Endothelial cell of umbilical vein (primary cell): ENCODE results near the gene SH3D21. TPM values are rescaled to one million over a fixed set of nuclear protein-coding genes. Genes with fewer than 3 reads are reported as not detected.

ENCODE experiments used
- BruUV-seq: library from RNA; stranded (reverse); fragments of 400-500 nt; replicated peaks from 2 replicates; lab custom pipeline; 2021; lab: Mats Ljungman, UMichigan
- CTCF ChIA-PET: fragments of 300-600, 350-600 bp; sonication (Branson Sonifier 250); formaldehyde crosslinking; loops from one replicate; lab custom pipeline; 2021; ENCODE audit warnings: antibody characterized with exemption, inconsistent platforms; lab: Charles Lee
- POLR2A ChIA-PET: fragments of 300-600, 350-600 bp; sonication (Branson Sonifier 250); formaldehyde crosslinking; loops from one replicate; lab custom pipeline; 2021; ENCODE audit warnings: antibody characterized with exemption, inconsistent platforms; lab: Charles Lee
- DNase-seq: peaks from one replicate; pipeline ENCODE4 v3.0.0-alpha.2; 2011; ENCODE audit warnings: low read depth, low spot score
- FAIRE-seq: peaks from 2 replicates; lab custom pipeline; 2011; peaks lifted over from hg19 to GRCh38; lab: Jason Lieb, UNC
- H2AFZ ChIP-seq: 2 replicates; pipeline ENCODE4 v1.6.0; 2012; ENCODE audit warnings: low read depth, low read length, control low read depth, inconsistent platforms
- H3K27ac ChIP-seq: 2 replicates; pipeline ENCODE4 v1.5.1; 2011; ENCODE audit warnings: low read depth, mild to moderate bottlenecking, control low read depth, low read length, moderate library complexity; ENCODE audit not compliant: insufficient read depth
- H3K27me3 ChIP-seq, 2 experiments: 2 replicates each; pipeline versions ENCODE4 v1.6.0 to v1.6.1; 2011; ENCODE audit warnings: low read length in 2 of 2, mixed read lengths in 1 of 2; ENCODE audit not compliant: control insufficient read depth in 2 of 2, insufficient read depth in 2 of 2
- H3K36me3 ChIP-seq, 2 experiments: 2 replicates in 1 of 2; 3 replicates in 1 of 2; pipeline ENCODE4 v1.5.1; 2011; ENCODE audit warnings: low read length in 2 of 2, mild to moderate bottlenecking in 1 of 2, moderate library complexity in 1 of 2; ENCODE audit not compliant: control insufficient read depth in 2 of 2, insufficient read depth in 2 of 2; ENCODE audit errors: extremely low read depth in 1 of 2
- H3K4me1 ChIP-seq: 3 replicates; pipeline ENCODE4 v1.5.1; 2011; ENCODE audit warnings: mild to moderate bottlenecking, low read length; ENCODE audit not compliant: control insufficient read depth, insufficient read depth; ENCODE audit errors: extremely low read depth
- H3K4me2 ChIP-seq: 2 replicates; pipeline ENCODE4 v1.6.1; 2011; ENCODE audit warnings: low read length, control low read depth, mixed read lengths; ENCODE audit not compliant: insufficient read depth
- H3K4me3 ChIP-seq, 3 experiments: fragments of 200-600 bp in 1 of 3; sonication (generic), shearing (Covaris generic) in 1 of 3; replicated peaks in 1 of 3; 2 replicates each; pipeline ENCODE4 v1.5.1; 2011 to 2016; ENCODE audit warnings: control low read depth in 3 of 3, low read length in 3 of 3, mild to moderate bottlenecking in 2 of 3, inconsistent platforms in 1 of 3, low read depth in 1 of 3, moderate library complexity in 1 of 3; ENCODE audit not compliant: insufficient read depth in 1 of 3
- H3K79me2 ChIP-seq: 2 replicates; pipeline ENCODE4 v1.6.0; 2012; ENCODE audit warnings: low read length, inconsistent platforms; ENCODE audit not compliant: control insufficient read depth, insufficient read depth
- H3K9ac ChIP-seq: replicated peaks from 2 replicates; pipeline ENCODE3; 2011; ENCODE audit warnings: low read length, control low read depth; ENCODE audit not compliant: insufficient read depth; ENCODE audit errors: extremely low read depth
- H3K9me1 ChIP-seq: replicated peaks from 3 replicates; pipeline ENCODE4 v1.6.0; 2011; ENCODE audit warnings: mild to moderate bottlenecking, low read length; ENCODE audit not compliant: control insufficient read depth, insufficient read depth; ENCODE audit errors: extremely low read depth
- H3K9me3 ChIP-seq: replicated peaks from 2 replicates; pipeline ENCODE4 v1.5.1; 2012; ENCODE audit warnings: low read length, inconsistent platforms; ENCODE audit not compliant: control insufficient read depth, insufficient read depth
- H4K20me1 ChIP-seq: replicated peaks from 2 replicates; pipeline ENCODE3; 2011; ENCODE audit warnings: mild to moderate bottlenecking, low read length; ENCODE audit not compliant: control insufficient read depth, insufficient read depth; ENCODE audit errors: extremely low read depth
- CTCF ChIP-seq, 2 donors: IDR thresholded peaks; 1 replicate in 1 of 2; 2 replicates in 1 of 2; pipeline ENCODE4 v1.5.1; 2011; ENCODE audit warnings: low read length in 2 of 2, mild to moderate bottlenecking in 2 of 2, moderate library complexity in 2 of 2, control low read depth in 1 of 2, inconsistent platforms in 1 of 2, low read depth in 1 of 2; ENCODE audit not compliant: insufficient read depth in 1 of 2; ENCODE audit errors: extremely low read depth in 1 of 2
- EZH2 ChIP-seq: IDR thresholded peaks from 2 replicates; pipeline ENCODE4 v1.6.1; 2012; ENCODE audit warnings: borderline replicate concordance, low read depth, mild to moderate bottlenecking, moderate library complexity, low read length, inconsistent platforms; ENCODE audit not compliant: severe bottlenecking
- FOS ChIP-seq: IDR thresholded peaks from 2 replicates; pipeline ENCODE4 v1.6.1; 2011; ENCODE audit warnings: mild to moderate bottlenecking, low read length, moderate library complexity, borderline replicate concordance; ENCODE audit not compliant: insufficient read depth
- GATA2 ChIP-seq: IDR thresholded peaks from 2 replicates; pipeline ENCODE4 v1.7.0; 2011; ENCODE audit warnings: low read depth, mild to moderate bottlenecking, moderate library complexity, mixed read lengths, low read length; ENCODE audit not compliant: insufficient read length, insufficient read depth
- JUN ChIP-seq: IDR thresholded peaks from 2 replicates; pipeline ENCODE4 v1.6.1; 2011; ENCODE audit warnings: borderline replicate concordance, low read depth; ENCODE audit not compliant: insufficient read length, insufficient read depth
- MAX ChIP-seq: IDR thresholded peaks from 2 replicates; pipeline ENCODE4 v1.6.1; 2011; ENCODE audit not compliant: insufficient read depth, insufficient read length
- MYC ChIP-seq: IDR thresholded peaks from one replicate; pipeline ENCODE4 v1.6.1; 2011; ENCODE audit warnings: mild to moderate bottlenecking, low read depth, low read length
- POLR2A ChIP-seq: IDR thresholded peaks from 2 replicates; pipeline ENCODE4 v1.6.1; 2012; ENCODE audit warnings: low read depth, mild to moderate bottlenecking, control low read depth, low read length
- POLR2AphosphoS5 ChIP-seq: IDR thresholded peaks from 2 replicates; pipeline ENCODE4 v1.6.1; 2012; ENCODE audit warnings: low read depth, mild to moderate bottlenecking, control low read depth, low read length, moderate library complexity; ENCODE audit not compliant: insufficient read depth
- dilution Hi-C: fragments of 300-500 bp; cut with MboI; formaldehyde crosslinking; loops from one replicate; pipeline ENCODE4 v1.15.0; 2019; ENCODE audit warnings: low sequenced_read_pairs; ENCODE audit not compliant: extremely low pct_ligation_motif_present
- intact Hi-C: fragments of 100-400 bp; cut with micrococcal nuclease; formaldehyde crosslinking; loops from one replicate; pipeline ENCODE4 v1.10.0; 2022
- polyA plus RNA-seq, 4 experiments: library from polyadenylated mRNA; depleted of rRNA in 3 of 4; stranded (reverse) in 3 of 4; unstranded in 1 of 4; fragments of >200 nt; gene quantifications; 2 replicates each; pipeline versions ENCODE4 v1.2.1 to v1.2.3, GENCODE V29; 2011 to 2012; ENCODE audit warnings: missing spikeins in 1 of 4
- total RNA-seq: library from RNA; stranded (reverse); gene quantifications from 2 replicates; pipeline ENCODE4 v1.2.3, GENCODE V29; 2021

Gene SH3D21
- total and polyA plus RNA-seq, 2 donors (not counting 3 experiments of a cell fraction or from before 2014, with no cell fraction given) = 1.8 to 7.2 TPM

- DNase-seq = no peak
- peak; percentile 78 for FAIRE-seq
- no peak overlapping the region for H3K4me3 ChIP-seq
- dilution Hi-C loops = no loop called here
- H3K27ac ChIP-seq = peak overlapping the region; percentile 89
- H4K20me1 ChIP-seq = no peaks in the 10 kb centered on the region
- peaks cover 52% of the 10 kb centered on the region for H3K4me1 ChIP-seq
- H3K4me2 ChIP-seq = no peak overlapping the region
- peaks cover 5 to 21% of the 10 kb centered on the region in 2 experiments for H3K36me3 ChIP-seq
- CTCF ChIA-PET = interaction anchor here (1.2 to 6.7 kb wide), 5 partner anchors 12 to 73 kb away, joined by 3 to 99 read pairs (median 4); partner anchors contain the start of gene SH3D21
- no peaks in the 10 kb centered on the region for H3K9me1 ChIP-seq
- H3K79me2 ChIP-seq = no peaks in the 10 kb centered on the region
- no peaks in the 10 kb centered on the region for H3K27me3 ChIP-seq
- intact Hi-C loops = no loop called here
- no peak overlapping the region for H3K9ac ChIP-seq
- POLR2A ChIA-PET = no interaction called here
- no peaks in the 10 kb centered on the region for H3K9me3 ChIP-seq
- no TSS peak for BruUV-seq
- TF ChIP-seq JUN (no peak), FOS (peak; percentile 26)
- H2AFZ ChIP-seq = no peak overlapping the region
Measured at GRCh38 chr1:36349241-36349671, 43.1 kb downstream of the SH3D21 start.

- dilution Hi-C loops (no loop called here), intact Hi-C loops (no loop called here)
- no peaks in the 10 kb centered on the region for H3K9me1 ChIP-seq
- DNase-seq = no peak
- no peaks in the 10 kb centered on the region for H4K20me1 ChIP-seq
- TF ChIP-seq GATA2 (no peak), EZH2 (no peak), JUN (no peak), POLR2AphosphoS5 (no peak), MAX (no peak), FOS (no peak), POLR2A (no peak), CTCF (IDR thresholded peaks at IDR 0.05; ENCODE audit: extremely low read depth in 1 of 2, insufficient read depth in 1 of 2, low read depth in 1 of 2, low read length in 2 of 2) (no peak), MYC (no peak)
- no peak overlapping the region for H3K4me3 ChIP-seq
- H2AFZ ChIP-seq = no peak overlapping the region
- no peak overlapping the region for H3K9ac ChIP-seq
- no peak overlapping the region for H3K4me2 ChIP-seq
- no TSS peak for BruUV-seq
- peaks cover 52% of the 10 kb centered on the region for H3K4me1 ChIP-seq
- H3K9me3 ChIP-seq = no peaks in the 10 kb centered on the region
- ChIA-PET CTCF (interaction anchor here (1.2 to 6.7 kb wide), 5 partner anchors 11 to 72 kb away, joined by 3 to 99 read pairs (median 4); partner anchors contain the start of gene SH3D21), POLR2A (interaction anchor here (2.3 kb wide), 1 partner anchor 37 kb away, joined by 9 read pairs; no protein-coding TSS in a partner anchor)
- no peaks in the 10 kb centered on the region for H3K27me3 ChIP-seq
- peak overlapping the region; percentile 89 for H3K27ac ChIP-seq
- no peak for FAIRE-seq
- peaks cover 6 to 26% of the 10 kb centered on the region in 2 experiments for H3K36me3 ChIP-seq
- no peaks in the 10 kb centered on the region for H3K79me2 ChIP-seq
Measured at GRCh38 chr1:36349839-36350238, 43.7 kb downstream of the SH3D21 start.
